ENCODE data around the gene GPR158. TPM values are rescaled to one million over a fixed set of nuclear protein-coding genes. Genes with fewer than 3 reads are reported as not detected.

The GPR158 gene
- total RNA-seq, 1 experiment from 2014 or later, result 2.9 TPM

GRCh38 chr10:25288181-25288580, 113.4 kb downstream of the GPR158 start:
- H3K4me3 ChIP-seq (replicated peaks in 1 of 2; ENCODE audit: low read depth in 1 of 2, low read length in 2 of 2), result no peak overlapping the region
- TF ChIP-seq, protein P1, sequence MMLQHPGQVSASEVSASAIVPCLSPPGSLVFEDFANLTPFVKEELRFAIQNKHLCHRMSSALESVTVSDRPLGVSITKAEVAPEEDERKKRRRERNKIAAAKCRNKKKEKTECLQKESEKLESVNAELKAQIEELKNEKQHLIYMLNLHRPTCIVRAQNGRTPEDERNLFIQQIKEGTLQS (IDR thresholded peaks at IDR 0.05), result no peak
- no peak for TF ChIP-seq ZNF274 (IDR thresholded peaks at IDR 0.05; ENCODE audit: low read depth, low read length)
- POLR2A ChIA-PET, result no interaction called here
- no TSS peak for BruUV-seq (replicated peaks)
- no peak overlapping the region for H3K4me2 ChIP-seq (ENCODE audit: low read length)
- ATAC-seq (no peak), DNase-seq (ENCODE audit: low read depth, low spot score) (no peak)
- H3K4me1 ChIP-seq (ENCODE audit: control insufficient read depth in 1 of 2, insufficient read depth in 2 of 2, low read length in 2 of 2), result peaks cover 0 to 2% of the 10 kb centered on the region in 2 experiments; a peak in 1 of 4 replicates
- H3K9ac ChIP-seq (ENCODE audit: low read length), result no peak overlapping the region
- H3K9me3 ChIP-seq (ENCODE audit: control insufficient read depth in 1 of 2, insufficient read depth in 1 of 2, low read depth in 1 of 2, low read length in 2 of 2), result peaks cover 5 to 11% of the 10 kb centered on the region in 2 experiments; a peak in 2 of 4 replicates
- no peaks in the 10 kb centered on the region for H3K27me3 ChIP-seq (ENCODE audit: insufficient read depth, low read length)
- H2AFZ ChIP-seq (ENCODE audit: low read depth, low read length, poor library complexity, severe bottlenecking), result no peak overlapping the region
- intact Hi-C loops (cut with micrococcal nuclease), result no loop called here
- CTCF ChIA-PET, result no interaction called here
- no peak overlapping the region for H3K27ac ChIP-seq (ENCODE audit: low read depth, low read length)
- H4K20me1 ChIP-seq (ENCODE audit: insufficient read depth), result no peaks in the 10 kb centered on the region
- H3K79me2 ChIP-seq (ENCODE audit: insufficient read depth, low read length), result no peaks in the 10 kb centered on the region
- no peaks in the 10 kb centered on the region for H3K9me2 ChIP-seq (ENCODE audit: insufficient read depth)
- H3K36me3 ChIP-seq (ENCODE audit: control insufficient read depth in 1 of 2, insufficient read depth in 2 of 2, low read length in 2 of 2), result no peaks in the 10 kb centered on the region
- RAD21 ChIA-PET (ENCODE audit: low non-redundant PET in 1 of 2, low total read pairs in 2 of 2, uncharacterized antibody in 2 of 2, unreplicated experiment in 2 of 2), result no interaction called here

GRCh38 chr10:25294032-25294926, 119.5 kb downstream of the GPR158 start:
- H3K9me3 ChIP-seq (ENCODE audit: control insufficient read depth in 1 of 2, insufficient read depth in 1 of 2, low read depth in 1 of 2, low read length in 2 of 2), result no peaks in the 10 kb centered on the region
- CTCF ChIA-PET, result no interaction called here
- RAD21 ChIA-PET (ENCODE audit: low non-redundant PET in 1 of 2, low total read pairs in 2 of 2, uncharacterized antibody in 2 of 2, unreplicated experiment in 2 of 2), result no interaction called here
- H3K27ac ChIP-seq (ENCODE audit: low read depth, low read length), result peak overlapping the region; percentile 43; the same call in 1 of the 2 replicates
- intact Hi-C loops (cut with micrococcal nuclease), result no loop called here
- no peaks in the 10 kb centered on the region for H3K27me3 ChIP-seq (ENCODE audit: insufficient read depth, low read length)
- H3K36me3 ChIP-seq (ENCODE audit: control insufficient read depth in 1 of 2, insufficient read depth in 2 of 2, low read length in 2 of 2), result no peaks in the 10 kb centered on the region
- no peak overlapping the region for H3K9ac ChIP-seq (ENCODE audit: low read length)
- H3K4me1 ChIP-seq (ENCODE audit: control insufficient read depth in 1 of 2, insufficient read depth in 2 of 2, low read length in 2 of 2), result peaks cover 6 to 21% of the 10 kb centered on the region in 2 experiments; a peak in 3 of 4 replicates
- H3K4me2 ChIP-seq (ENCODE audit: low read length), result peak overlapping the region; percentile 24
- POLR2A ChIA-PET, result no interaction called here
- BruUV-seq (replicated peaks), result no TSS peak
- H4K20me1 ChIP-seq (ENCODE audit: insufficient read depth), result no peaks in the 10 kb centered on the region
- H3K79me2 ChIP-seq (ENCODE audit: insufficient read depth, low read length), result no peaks in the 10 kb centered on the region
- DNase-seq (ENCODE audit: low read depth, low spot score), result peak; percentile 71
- no peaks in the 10 kb centered on the region for H3K9me2 ChIP-seq (ENCODE audit: insufficient read depth)
- peak; percentile 88 for ATAC-seq
- TF ChIP-seq CBX3 (IDR thresholded peaks at IDR 0.05; ENCODE audit: low read depth) (peak; percentile 51; the same call in 1 of the 2 replicates), SRF (IDR thresholded peaks at IDR 0.05; ENCODE audit: low read depth) (no peak), FOSL1 (IDR thresholded peaks at IDR 0.05; ENCODE audit: low read depth) (peak; percentile 77), ZFX (IDR thresholded peaks at IDR 0.05) (no peak), ZBTB33 (IDR thresholded peaks at IDR 0.05; ENCODE audit: extremely low read depth, insufficient replicate concordance, low read length) (no peak), SP1 (IDR thresholded peaks at IDR 0.05; ENCODE audit: low read depth) (peak; percentile 21; the same call in 1 of the 2 replicates), JUND (IDR thresholded peaks at IDR 0.05) (peak; percentile 73)
- TF ChIP-seq, protein P1 (IDR thresholded peaks at IDR 0.05), result no peak
- no peak overlapping the region for H3K4me3 ChIP-seq (replicated peaks in 1 of 2; ENCODE audit: low read depth in 1 of 2, low read length in 2 of 2)
- H2AFZ ChIP-seq (ENCODE audit: low read depth, low read length, poor library complexity, severe bottlenecking), result no peak overlapping the region
